Panc1 (cell line): ENCODE data around the gene IL31RA. TPM values are rescaled to one million over a fixed set of nuclear protein-coding genes. Genes with fewer than 3 reads are reported as not detected.

ENCODE experiments used
- ATAC-seq: fragments of 200-7000 bp; cut with Tn5 transposase; 2 replicates; pipeline ENCODE4 v1.9.1; 2020; ENCODE audit warnings: mild to moderate bottlenecking, moderate library complexity
- BruUV-seq: library from RNA; stranded (reverse); fragments of 400-500 nt; replicated peaks from 2 replicates; lab custom pipeline; 2021; lab: Mats Ljungman, UMichigan
- CTCF ChIA-PET: fragments of 300-600 bp; sonication (Branson Sonifier 250); formaldehyde crosslinking; loops from one replicate; lab custom pipeline; 2022; ENCODE audit warnings: antibody characterized with exemption; lab: Charles Lee
- POLR2A ChIA-PET: fragments of 300-600 bp; sonication (Branson Sonifier 250); formaldehyde crosslinking; loops from one replicate; lab custom pipeline; 2022; ENCODE audit warnings: antibody characterized with exemption; lab: Charles Lee
- DNase-seq: peaks from one replicate; pipeline ENCODE4 v3.0.0-alpha.2; 2010; ENCODE audit warnings: low read depth, low spot score
- H3K27ac ChIP-seq: 2 replicates; pipeline ENCODE4 v1.5.1; 2011; ENCODE audit warnings: mild to moderate bottlenecking, low read length, inconsistent platforms
- H3K27me3 ChIP-seq: fragments of 200-500 bp; sonication (Bioruptor generic); 2 replicates; pipeline ENCODE4 v1.6.0; 2014; ENCODE audit warnings: low read length, inconsistent platforms; ENCODE audit not compliant: control insufficient read depth, insufficient read depth
- H3K36me3 ChIP-seq: fragments of 200-500 bp; sonication (Bioruptor generic); 2 replicates; pipeline ENCODE4 v1.5.1; 2014; ENCODE audit warnings: inconsistent platforms, mild to moderate bottlenecking, low read length, moderate library complexity; ENCODE audit not compliant: control insufficient read depth, insufficient read depth
- H3K4me1 ChIP-seq: 2 replicates; pipeline ENCODE4 v1.5.1; 2011; ENCODE audit warnings: inconsistent platforms, mild to moderate bottlenecking, low read length, moderate library complexity; ENCODE audit not compliant: control insufficient read depth, insufficient read depth
- H3K4me3 ChIP-seq, 2 experiments: 2 replicates each; pipeline ENCODE4 v1.5.1; 2011 to 2012; ENCODE audit warnings: low read depth in 2 of 2, low read length in 2 of 2, mild to moderate bottlenecking in 2 of 2, inconsistent platforms in 1 of 2, moderate library complexity in 1 of 2
- H3K9me3 ChIP-seq: fragments of 200-500 bp; sonication (Bioruptor generic); 2 replicates; pipeline ENCODE4 v1.5.1; 2014; ENCODE audit warnings: low read depth, mild to moderate bottlenecking, inconsistent platforms, low read length, moderate library complexity; ENCODE audit not compliant: control insufficient read depth, insufficient read depth
- CTCF ChIP-seq: fragments of 450-650 bp; IDR thresholded peaks from 2 replicates; pipeline ENCODE4 v1.5.1; 2017; ENCODE audit warnings: mild to moderate bottlenecking
- POLR2AphosphoS5 ChIP-seq: IDR thresholded peaks from 2 replicates; pipeline ENCODE4 v1.6.1; 2012; ENCODE audit warnings: mild to moderate bottlenecking, low read depth, low read length, moderate library complexity
- REST ChIP-seq, 2 experiments: IDR thresholded peaks; 2 replicates each; pipeline ENCODE4 v1.6.1; 2011 to 2012; ENCODE audit warnings: low read depth in 2 of 2, control low read depth in 1 of 2, low read length in 1 of 2, mild to moderate bottlenecking in 1 of 2, moderate library complexity in 1 of 2; ENCODE audit not compliant: insufficient read depth in 1 of 2
- SIN3A ChIP-seq: IDR thresholded peaks from 2 replicates; pipeline ENCODE4 v1.6.1; 2012; ENCODE audit warnings: low read depth, mild to moderate bottlenecking, low read length, moderate library complexity, borderline replicate concordance; ENCODE audit not compliant: insufficient read depth
- TCF7L2 ChIP-seq: IDR thresholded peaks from 2 replicates; pipeline ENCODE4 v1.6.1; 2011; ENCODE audit warnings: mild to moderate bottlenecking, low read depth, low read length, inconsistent platforms
- in situ Hi-C: cut with HindIII; loops from 2 replicates; pipeline ENCODE4 v1.10.0; 2016; ENCODE audit warnings: low sequenced_read_pairs, low pct_unique_long_range_greater_than_20kb
- intact Hi-C: fragments of 100-400 bp; cut with micrococcal nuclease; formaldehyde crosslinking; loops from one replicate; pipeline ENCODE4 v1.10.0; 2022; ENCODE audit not compliant: unreplicated experiment
- total RNA-seq: library from RNA; stranded (reverse); gene quantifications from one replicate; pipeline ENCODE4 v1.2.1, GENCODE V29; 2021; ENCODE audit not compliant: unreplicated experiment

Gene IL31RA
- total RNA-seq, 1 experiment from 2014 or later: 3.1 TPM

DNA sequence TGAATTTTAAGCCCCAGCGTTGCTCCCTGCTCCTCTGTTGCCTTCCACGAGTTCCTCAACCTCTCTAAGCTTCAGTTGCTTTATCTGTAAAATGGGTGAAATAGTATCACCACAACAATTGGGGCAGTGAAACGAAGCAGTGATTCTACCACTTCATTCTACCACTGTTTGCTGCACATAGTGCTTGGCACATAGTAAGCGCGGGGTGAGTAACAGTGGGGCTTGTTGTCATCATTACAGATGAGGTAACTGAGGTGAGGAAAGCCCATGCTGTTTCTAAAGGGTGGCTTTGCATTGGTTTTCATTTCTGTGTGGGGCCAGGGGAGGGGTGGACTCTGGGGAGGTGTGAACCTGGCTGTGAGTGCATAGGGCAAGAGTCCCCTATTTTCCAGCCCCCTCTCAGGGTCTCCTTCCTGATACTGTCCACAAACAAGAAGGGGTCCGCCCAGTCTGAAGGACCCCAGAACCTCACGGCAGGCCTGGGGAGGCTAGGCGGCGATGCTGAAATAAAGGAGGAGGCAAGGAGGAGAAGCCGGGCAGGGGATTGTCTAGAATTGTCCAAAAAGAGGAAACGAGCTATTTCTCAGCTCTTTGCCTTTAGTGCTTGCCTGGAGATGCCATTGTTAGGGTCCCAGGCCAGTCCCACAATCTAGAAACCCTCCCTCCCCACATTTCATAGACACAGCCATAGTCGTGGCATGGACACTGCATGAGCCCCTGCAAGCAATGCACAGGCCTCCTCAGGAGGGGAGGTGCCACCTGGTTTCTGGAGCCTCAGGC is 78.1 kb downstream of the IL31RA start:
- no peak overlapping the region for H3K27ac ChIP-seq
- in situ Hi-C loops: no loop called here

DNA sequence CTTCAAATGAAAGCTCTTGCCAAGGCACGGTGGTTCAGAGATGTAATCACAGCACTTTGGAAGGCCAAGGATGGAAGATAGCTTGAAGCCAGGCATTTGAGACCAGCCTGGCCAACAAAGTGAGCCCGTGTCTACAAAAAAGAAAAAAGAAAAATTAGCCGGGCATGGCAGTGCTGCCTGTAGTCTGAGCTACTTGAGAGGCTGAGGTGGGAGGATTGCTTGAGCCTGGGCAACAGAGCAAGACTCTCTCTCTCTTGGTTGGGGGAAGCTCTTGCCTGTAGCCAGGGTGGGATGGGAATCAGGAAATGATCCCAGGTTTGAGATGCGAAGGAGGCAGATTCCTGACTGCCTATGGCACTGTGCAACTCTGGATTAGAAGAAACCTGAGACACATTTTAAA is 81.5 kb downstream of the IL31RA start:
- Histone ChIP-seq H3K4me3 (no peak overlapping the region), H3K36me3 (no peaks in the 10 kb centered on the region; the same call in 1 of the 2 replicates), H3K4me1 (no peaks in the 10 kb centered on the region), H3K9me3 (no peaks in the 10 kb centered on the region), H3K27ac (no peak overlapping the region), H3K27me3 (no peaks in the 10 kb centered on the region)
- ATAC-seq (no peak), DNase-seq (no peak)
- CTCF ChIA-PET: no interaction called here
- intact Hi-C loops (no loop called here), in situ Hi-C loops (no loop called here)
- no TSS peak for BruUV-seq
- POLR2A ChIA-PET: no interaction called here
- TF ChIP-seq REST (IDR thresholded peaks at IDR 0.05; ENCODE audit: insufficient read depth in 1 of 2, low read depth in 2 of 2, low read length in 1 of 2) (no peak), POLR2AphosphoS5 (no peak), SIN3A (no peak), CTCF (no peak), TCF7L2 (no peak)

More for the DNA sequence above, 78.1 kb downstream of the IL31RA start:
- TF ChIP-seq SIN3A (no peak), POLR2AphosphoS5 (no peak), REST (IDR thresholded peaks at IDR 0.05; ENCODE audit: insufficient read depth in 1 of 2, low read depth in 2 of 2, low read length in 1 of 2) (no peak), CTCF (no peak), TCF7L2 (no peak)
- no TSS peak for BruUV-seq
- Histone ChIP-seq H3K4me1 (no peaks in the 10 kb centered on the region), H3K4me3 (no peak overlapping the region), H3K27me3 (no peaks in the 10 kb centered on the region), H3K36me3 (no peaks in the 10 kb centered on the region), H3K9me3 (no peaks in the 10 kb centered on the region)
- DNase-seq: no peak
- intact Hi-C loops: loop anchor here (10.0 kb wide), 1 partner anchor 214 kb away; the partner anchor contains the start of gene SLC38A9
- CTCF ChIA-PET: no interaction called here
- POLR2A ChIA-PET: no interaction called here
- no peak for ATAC-seq
